Measurements from ENCODE around the gene CNTNAP2. TPM values are rescaled to one million over a fixed set of nuclear protein-coding genes. Genes with fewer than 3 reads are reported as not detected.

Gene CNTNAP2
- total and polyA plus RNA-seq, 2 of the 8 experiments (the other 6 are each of a cell fraction or from before 2014, with no cell fraction given): 27.9 to 71.0 TPM

GRCh38 chr7:148367731-148368475 is 2251.3 kb downstream of the CNTNAP2 start:
- Histone ChIP-seq H3K27me3 (replicated peaks in 1 of 4; ENCODE audit: control insufficient read depth in 3 of 4, extremely low read depth in 1 of 4, insufficient read depth in 3 of 4, low read length in 3 of 4) (no peaks in the 10 kb centered on the region), H3K27ac (ENCODE audit: low read depth, low read length) (no peak overlapping the region), H3K79me1 (ENCODE audit: low read depth, low read length) (no peaks in the 10 kb centered on the region), H3K23ac (ENCODE audit: insufficient read length) (no peak overlapping the region), H4K5ac (ENCODE audit: insufficient read length, low read depth, low read length) (no peak overlapping the region), H2AK5ac (ENCODE audit: low read depth, low read length) (no peak overlapping the region), H4K91ac (replicated peaks; ENCODE audit: insufficient read length, low read length) (no peak overlapping the region), H2BK20ac (ENCODE audit: low read length) (no peak overlapping the region), H3K14ac (ENCODE audit: insufficient read length) (no peak overlapping the region), H3K4ac (replicated peaks; ENCODE audit: insufficient read length, low read depth, low read length) (no peak overlapping the region), H3K9me3 (ENCODE audit: insufficient read depth in 2 of 2, low read depth in 1 of 2, low read length in 1 of 2) (peaks cover 6 to 8% of the 10 kb centered on the region in 2 experiments), H3K56ac (replicated peaks; ENCODE audit: insufficient read length, low read depth, low read length) (no peak overlapping the region), H3K9ac (replicated peaks in 1 of 4; ENCODE audit: extremely low read depth in 1 of 4, low read depth in 3 of 4, low read length in 3 of 4) (no peak overlapping the region), H3K4me2 (ENCODE audit: insufficient read depth in 1 of 2, low read depth in 2 of 2, low read length in 2 of 2) (no peak overlapping the region), H2AFZ (ENCODE audit: low read length) (no peak overlapping the region), H3K36me3 (ENCODE audit: control insufficient read depth in 2 of 4, insufficient read depth in 4 of 4, low read length in 3 of 4) (peaks cover 0 to 12% (median 0%) of the 10 kb centered on the region in 4 experiments; a peak in 4 of 8 replicates), H2BK5ac (ENCODE audit: low read depth, low read length) (no peak overlapping the region), H2BK12ac (ENCODE audit: low read depth, low read length) (no peak overlapping the region), H4K8ac (ENCODE audit: extremely low read depth, insufficient read depth, low read length) (no peak overlapping the region), H3K4me1 (replicated peaks in 1 of 4; ENCODE audit: control insufficient read depth in 3 of 4, insufficient read depth in 4 of 4, low read length in 3 of 4) (no peaks in the 10 kb centered on the region), H3K79me2 (ENCODE audit: control insufficient read depth in 1 of 2, insufficient read depth in 2 of 2, low read length in 2 of 2) (no peaks in the 10 kb centered on the region), H4K20me1 (replicated peaks in 1 of 2; ENCODE audit: control insufficient read depth in 1 of 2, insufficient read depth in 2 of 2, low read length in 2 of 2) (peaks cover 0 to 2% of the 10 kb centered on the region in 2 experiments), H2BK120ac (replicated peaks; ENCODE audit: low read depth, low read length) (no peak overlapping the region), H3K4me3 (ENCODE audit: extremely low read depth in 1 of 4, insufficient read depth in 2 of 4, low read depth in 3 of 4, low read length in 4 of 4) (no peak overlapping the region), H2BK15ac (ENCODE audit: low read length) (no peak overlapping the region), H3K23me2 (ENCODE audit: low read depth, low read length) (no peaks in the 10 kb centered on the region), H3K18ac (ENCODE audit: extremely low read depth, low read length) (no peak overlapping the region)
- ChIA-PET POLR2A (ENCODE audit: partially characterized antibody) (interaction anchor here (0.8 to 1.0 kb wide), 3 partner anchors 13 to 28 kb away, joined by 3 read pairs; no protein-coding TSS in a partner anchor), CTCF (ENCODE audit: partially characterized antibody) (interaction anchor here (0.6 to 1.7 kb wide), 2 partner anchors 103 to 138 kb away, joined by 3 to 6 read pairs; no protein-coding TSS in a partner anchor)
- FAIRE-seq (no peak), DNase-seq (ENCODE audit: low read depth in 1 of 2, low spot score in 2 of 2) (no peak)
- WGBS, 2 experiments (ENCODE audit: extremely low coverage in 1 of 2, insufficient coverage in 1 of 2, insufficient read length in 1 of 2, insufficient replicate concordance in 2 of 2, low coverage in 1 of 2, low lambda C conversion rate in 2 of 2, missing lambda C conversion rate in 1 of 2): 88% methylated on average over 9 of the region's 9 CpGs; no CpG with 5 or more reads in 1 of the 2 experiments
- no peak for TF ChIP-seq ATF2 (IDR thresholded peaks at IDR 0.05; ENCODE audit: low read length)
